Measurements from ENCODE around the gene DPYSL5.

The DPYSL5 gene

DNA sequence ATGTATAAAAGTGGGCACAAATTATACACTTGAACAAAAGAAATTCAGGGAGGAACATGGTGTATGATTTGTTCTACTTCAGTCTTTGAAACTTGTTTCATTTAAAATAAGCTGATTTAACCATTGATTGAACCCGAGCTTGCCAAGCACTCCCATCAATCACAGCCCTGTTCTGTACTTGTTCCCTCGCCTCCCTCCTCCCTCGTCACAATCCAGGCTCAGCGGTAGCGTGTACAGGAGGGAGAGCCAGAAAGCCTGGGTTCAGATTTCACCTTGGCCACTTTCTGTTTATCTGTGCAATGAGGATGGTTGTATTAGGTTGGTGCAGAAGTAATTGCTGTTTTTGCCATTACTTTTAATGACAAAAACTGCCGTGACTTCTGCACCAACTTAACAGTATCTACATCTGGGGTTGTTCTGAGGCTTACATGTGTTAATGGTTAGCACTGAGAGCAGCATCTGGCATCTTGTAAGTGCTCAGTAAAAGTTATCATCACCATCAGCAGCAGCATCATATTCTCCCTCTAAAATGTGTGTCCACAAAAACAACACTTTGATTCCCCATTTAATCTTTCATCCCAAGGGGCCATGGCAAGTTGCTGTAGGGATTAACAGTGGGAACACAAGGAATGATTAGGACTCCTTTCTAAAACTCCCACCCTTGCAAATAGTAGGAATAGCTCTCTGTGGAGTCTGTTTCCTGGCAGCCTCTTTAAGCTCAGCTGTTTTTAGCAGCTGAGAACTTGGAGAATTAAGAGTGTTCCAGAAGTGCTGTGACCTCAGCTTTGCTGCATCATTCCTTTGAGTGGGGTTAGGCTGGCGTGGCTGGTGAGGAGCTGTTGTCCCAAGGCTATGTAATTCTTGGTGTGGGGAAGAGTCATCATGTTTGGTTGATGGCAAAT lies 4.7 kb downstream of the DPYSL5 start:
- Histone ChIP-seq H3K4me3 (replicated peaks; ENCODE audit: low read depth, low read length) (no peak overlapping the region), H3K27me3 (replicated peaks; ENCODE audit: control insufficient read depth, insufficient read depth, low read length) (no peaks in the 10 kb centered on the region; the same call in none of the 2 replicates), H3K36me3 (ENCODE audit: control insufficient read depth, insufficient read depth, low read length) (no peaks in the 10 kb centered on the region)
- TF ChIP-seq, protein P1, sequence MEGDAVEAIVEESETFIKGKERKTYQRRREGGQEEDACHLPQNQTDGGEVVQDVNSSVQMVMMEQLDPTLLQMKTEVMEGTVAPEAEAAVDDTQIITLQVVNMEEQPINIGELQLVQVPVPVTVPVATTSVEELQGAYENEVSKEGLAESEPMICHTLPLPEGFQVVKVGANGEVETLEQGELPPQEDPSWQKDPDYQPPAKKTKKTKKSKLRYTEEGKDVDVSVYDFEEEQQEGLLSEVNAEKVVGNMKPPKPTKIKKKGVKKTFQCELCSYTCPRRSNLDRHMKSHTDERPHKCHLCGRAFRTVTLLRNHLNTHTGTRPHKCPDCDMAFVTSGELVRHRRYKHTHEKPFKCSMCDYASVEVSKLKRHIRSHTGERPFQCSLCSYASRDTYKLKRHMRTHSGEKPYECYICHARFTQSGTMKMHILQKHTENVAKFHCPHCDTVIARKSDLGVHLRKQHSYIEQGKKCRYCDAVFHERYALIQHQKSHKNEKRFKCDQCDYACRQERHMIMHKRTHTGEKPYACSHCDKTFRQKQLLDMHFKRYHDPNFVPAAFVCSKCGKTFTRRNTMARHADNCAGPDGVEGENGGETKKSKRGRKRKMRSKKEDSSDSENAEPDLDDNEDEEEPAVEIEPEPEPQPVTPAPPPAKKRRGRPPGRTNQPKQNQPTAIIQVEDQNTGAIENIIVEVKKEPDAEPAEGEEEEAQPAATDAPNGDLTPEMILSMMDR (IDR thresholded peaks at IDR 0.05; ENCODE audit: insufficient read depth, low read length, poor library complexity, severe bottlenecking): no peak
- DNase-seq (ENCODE audit: extremely low read depth, insufficient read length): no peak

GRCh38 chr2:26853751-26854150 lies 5.8 kb downstream of the DPYSL5 start:
- H3K4me3 ChIP-seq (replicated peaks; ENCODE audit: low read depth, low read length): no peak overlapping the region
- TF ChIP-seq, protein P1 (IDR thresholded peaks at IDR 0.05; ENCODE audit: insufficient read depth, low read length, poor library complexity, severe bottlenecking): no peak
- no peak for DNase-seq (ENCODE audit: extremely low read depth, insufficient read length)
- H3K36me3 ChIP-seq (ENCODE audit: control insufficient read depth, insufficient read depth, low read length): no peaks in the 10 kb centered on the region
- peaks cover 2% of the 10 kb centered on the region for H3K27me3 ChIP-seq (replicated peaks; ENCODE audit: control insufficient read depth, insufficient read depth, low read length)

DNA sequence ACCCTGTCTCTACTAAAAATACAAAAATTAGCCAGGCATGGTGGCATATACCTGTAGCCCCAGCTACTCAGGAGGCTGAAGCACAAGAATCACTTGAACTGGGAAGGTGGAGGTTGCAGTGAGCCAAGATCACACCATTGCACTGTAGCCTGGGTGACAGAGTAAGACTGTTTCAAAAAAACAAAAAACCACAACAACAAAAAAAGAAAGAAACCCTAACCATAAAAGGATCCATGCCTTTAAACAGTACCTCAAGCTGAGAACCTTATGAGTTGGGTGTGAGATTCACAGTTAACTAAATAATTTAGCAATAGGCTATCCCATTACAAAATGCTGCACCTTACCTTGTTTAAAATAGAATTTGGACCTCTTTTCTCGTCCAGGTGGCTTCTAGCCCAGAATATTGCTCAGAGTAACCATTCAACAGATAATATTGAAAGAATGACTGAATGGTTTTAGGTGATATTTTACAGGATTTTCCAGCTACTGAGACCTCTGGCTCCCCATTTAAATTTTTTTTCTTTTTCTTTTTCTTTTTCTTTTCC lies 6.4 kb downstream of the DPYSL5 start:
- TF ChIP-seq, protein P1 (IDR thresholded peaks at IDR 0.05; ENCODE audit: insufficient read depth, low read length, poor library complexity, severe bottlenecking): no peak
- Histone ChIP-seq H3K27me3 (replicated peaks; ENCODE audit: control insufficient read depth, insufficient read depth, low read length) (peaks cover 2% of the 10 kb centered on the region), H3K36me3 (ENCODE audit: control insufficient read depth, insufficient read depth, low read length) (no peaks in the 10 kb centered on the region)

DNA sequence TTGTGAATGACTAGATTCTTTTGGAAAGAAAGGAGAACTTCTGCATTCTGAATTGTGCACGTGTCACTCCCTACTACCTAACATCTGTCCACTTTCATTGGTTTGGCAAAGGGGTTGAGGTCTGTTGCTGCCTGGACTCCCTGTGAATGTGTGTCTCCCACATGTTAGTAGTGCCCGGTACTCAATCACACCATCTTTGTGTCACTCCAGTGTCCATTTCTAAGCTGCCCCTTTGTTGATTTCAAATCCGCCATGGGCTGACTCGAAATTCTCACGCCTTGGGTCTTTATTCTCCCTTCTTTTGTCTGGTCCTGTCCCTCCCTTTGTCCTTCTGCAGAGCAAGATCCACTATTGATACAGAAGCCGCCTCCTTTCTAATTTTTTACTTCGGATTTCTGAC lies 7.5 kb downstream of the DPYSL5 start:
- H3K27me3 ChIP-seq (replicated peaks; ENCODE audit: control insufficient read depth, insufficient read depth, low read length): peaks cover 2% of the 10 kb centered on the region
- DNase-seq (ENCODE audit: extremely low read depth, insufficient read length): no peak
- no peak overlapping the region for H3K4me3 ChIP-seq (replicated peaks; ENCODE audit: low read depth, low read length)
- TF ChIP-seq, protein P1 (IDR thresholded peaks at IDR 0.05; ENCODE audit: insufficient read depth, low read length, poor library complexity, severe bottlenecking): no peak
- no peaks in the 10 kb centered on the region for H3K36me3 ChIP-seq (ENCODE audit: control insufficient read depth, insufficient read depth, low read length)

More for the DNA sequence above, 6.4 kb downstream of the DPYSL5 start:
- DNase-seq (ENCODE audit: extremely low read depth, insufficient read length): no peak
- no peak overlapping the region for H3K4me3 ChIP-seq (replicated peaks; ENCODE audit: low read depth, low read length)

- TF ChIP-seq, protein P1 (IDR thresholded peaks at IDR 0.05; ENCODE audit: insufficient read depth, low read length, poor library complexity, severe bottlenecking): no peak
- H3K27me3 ChIP-seq (replicated peaks; ENCODE audit: control insufficient read depth, insufficient read depth, low read length): peaks cover 2% of the 10 kb centered on the region
- no peak for DNase-seq (ENCODE audit: extremely low read depth, insufficient read length)
- H3K4me3 ChIP-seq (replicated peaks; ENCODE audit: low read depth, low read length): no peak overlapping the region
- no peaks in the 10 kb centered on the region for H3K36me3 ChIP-seq (ENCODE audit: control insufficient read depth, insufficient read depth, low read length)
Observed at GRCh38 chr2:26859622-26860021, 11.7 kb downstream of the DPYSL5 start.
